ENCODE measurements around the gene RELL1.
"Not testable (repeated sequence)": the region's sequence is repeated elsewhere in the genome, so short reads cannot be mapped to it uniquely, and the experiment has no call there.

Gene RELL1

GRCh38 chr4:37690976-37691375, 4.8 kb upstream of the RELL1 start:
- DNase-seq = no peak

- DNase-seq = no peak
These were observed 3.3 kb upstream of the RELL1 start for GRCh38 chr4:37689353-37690095.

GRCh38 chr4:37687681-37688080, 1.5 kb upstream of the RELL1 start:
- DNase-seq = no peak

- no peak for DNase-seq
These were observed 1.0 kb upstream of the RELL1 start for GRCh38 chr4:37687194-37687562.

GRCh38 chr4:37685823-37686372, 278 bp downstream of the RELL1 start:
- peak; percentile 66 for DNase-seq

- peak; percentile 28 for DNase-seq
These were observed 884 bp downstream of the RELL1 start for GRCh38 chr4:37685161-37685822.

GRCh38 chr4:37684154-37684553, 2.0 kb downstream of the RELL1 start:
- DNase-seq = no peak

GRCh38 chr4:37682701-37683401, 3.3 kb downstream of the RELL1 start:
- no peak for DNase-seq

GRCh38 chr4:37680089-37680488, 6.1 kb downstream of the RELL1 start:
- no peak for DNase-seq

- DNase-seq = no peak
These were observed 6.9 kb downstream of the RELL1 start for GRCh38 chr4:37679301-37679700.

GRCh38 chr4:37678624-37679023, 7.6 kb downstream of the RELL1 start:
- DNase-seq = no peak

GRCh38 chr4:37675587-37676290, 10.4 kb downstream of the RELL1 start:
- DNase-seq = no peak

- DNase-seq = no peak
These were observed 11.7 kb downstream of the RELL1 start for GRCh38 chr4:37674439-37674838.

GRCh38 chr4:37673538-37674192, 12.5 kb downstream of the RELL1 start:
- no peak for DNase-seq

GRCh38 chr4:37671072-37671471, 15.1 kb downstream of the RELL1 start:
- no peak for DNase-seq

- no peak for DNase-seq
These were observed 15.9 kb downstream of the RELL1 start for GRCh38 chr4:37670249-37670648.

GRCh38 chr4:37669124-37669523, 17.1 kb downstream of the RELL1 start:
- DNase-seq = not testable (repeated sequence)

- DNase-seq = no peak
These were observed 18.7 kb downstream of the RELL1 start for GRCh38 chr4:37667197-37668100.

GRCh38 chr4:37666625-37667071, 19.5 kb downstream of the RELL1 start:
- DNase-seq = no peak

GRCh38 chr4:37665333-37666320, 20.5 kb downstream of the RELL1 start:
- no peak for DNase-seq
